HUES48 (cell line): Measurements from ENCODE around the gene TCP1.

ENCODE experiments used
- H3K27ac ChIP-seq: one replicate; pipeline ENCODE4 v1.7.0; 2013; ENCODE audit warnings: low read depth, low read length, inconsistent platforms
- H3K27me3 ChIP-seq: 2 replicates; pipeline ENCODE4 v1.6.1; 2013; ENCODE audit warnings: mild to moderate bottlenecking, low read length; ENCODE audit not compliant: control insufficient read depth, insufficient read depth
- H3K36me3 ChIP-seq: 2 replicates; pipeline ENCODE4 v1.6.1; 2013; ENCODE audit warnings: low read length; ENCODE audit not compliant: control insufficient read depth, insufficient read depth
- H3K4me1 ChIP-seq: 2 replicates; pipeline ENCODE4 v1.6.1; 2013; ENCODE audit warnings: mild to moderate bottlenecking, low read length; ENCODE audit not compliant: control insufficient read depth, insufficient read depth
- H3K4me3 ChIP-seq: 2 replicates; pipeline ENCODE4 v1.5.1; 2013; ENCODE audit warnings: mild to moderate bottlenecking, low read depth, low read length
- H3K9ac ChIP-seq: 2 replicates; pipeline ENCODE4 v1.6.1; 2013; ENCODE audit warnings: mild to moderate bottlenecking, low read depth, low read length, moderate library complexity
- H3K9me3 ChIP-seq: 2 replicates; pipeline ENCODE4 v1.6.1; 2013; ENCODE audit warnings: low read length; ENCODE audit not compliant: control insufficient read depth, insufficient read depth

The TCP1 gene

GRCh38 chr6:159789377-159790148 lies at the start of gene TCP1:
Gene TCP1, minus strand, starts transcription at chr6:159789602. Its CDS starts 134 bp downstream, at chr6:159789468.
- H3K9me3 ChIP-seq = no peaks in the 10 kb centered on the region
- H3K4me1 ChIP-seq = peaks cover 16% of the 10 kb centered on the region
- peak within 1 kb of the TSS; percentile 97 for H3K27ac ChIP-seq
- no peaks in the 10 kb centered on the region for H3K27me3 ChIP-seq
- peak within 1 kb of the TSS; percentile 93 for H3K9ac ChIP-seq
- H3K36me3 ChIP-seq = peaks cover 65% of the 10 kb centered on the region
- H3K4me3 ChIP-seq = peak within 1 kb of the TSS; percentile 94

GRCh38 chr6:159838020-159838744 lies 48.8 kb upstream of the TCP1 start:
- no peaks in the 10 kb centered on the region for H3K27me3 ChIP-seq
- no peaks in the 10 kb centered on the region for H3K36me3 ChIP-seq
- no peaks in the 10 kb centered on the region for H3K9me3 ChIP-seq
- no peak overlapping the region for H3K27ac ChIP-seq
- no peak overlapping the region for H3K9ac ChIP-seq
- H3K4me1 ChIP-seq = peaks cover 34% of the 10 kb centered on the region
- H3K4me3 ChIP-seq = no peak overlapping the region

GRCh38 chr6:159837511-159837910 lies 48.1 kb upstream of the TCP1 start:
- Histone ChIP-seq H3K4me1 (peaks cover 34% of the 10 kb centered on the region), H3K27me3 (no peaks in the 10 kb centered on the region), H3K9me3 (no peaks in the 10 kb centered on the region), H3K36me3 (no peaks in the 10 kb centered on the region), H3K4me3 (no peak overlapping the region), H3K9ac (no peak overlapping the region), H3K27ac (no peak overlapping the region)

GRCh38 chr6:159836718-159837490 lies 47.5 kb upstream of the TCP1 start:
- Histone ChIP-seq H3K36me3 (no peaks in the 10 kb centered on the region), H3K4me3 (no peak overlapping the region), H3K9me3 (no peaks in the 10 kb centered on the region), H3K27ac (no peak overlapping the region), H3K4me1 (peaks cover 31% of the 10 kb centered on the region), H3K27me3 (no peaks in the 10 kb centered on the region), H3K9ac (no peak overlapping the region)

GRCh38 chr6:159833997-159834603 lies 44.7 kb upstream of the TCP1 start:
- H3K9ac ChIP-seq = no peak overlapping the region
- H3K36me3 ChIP-seq = no peaks in the 10 kb centered on the region
- H3K27me3 ChIP-seq = no peaks in the 10 kb centered on the region
- no peak overlapping the region for H3K4me3 ChIP-seq
- peaks cover 53% of the 10 kb centered on the region for H3K4me1 ChIP-seq
- H3K27ac ChIP-seq = no peak overlapping the region
- no peaks in the 10 kb centered on the region for H3K9me3 ChIP-seq

GRCh38 chr6:159833556-159833955 lies 44.2 kb upstream of the TCP1 start:
- Histone ChIP-seq H3K4me1 (peaks cover 52% of the 10 kb centered on the region), H3K36me3 (no peaks in the 10 kb centered on the region), H3K9ac (no peak overlapping the region), H3K27me3 (no peaks in the 10 kb centered on the region), H3K4me3 (no peak overlapping the region), H3K9me3 (no peaks in the 10 kb centered on the region), H3K27ac (no peak overlapping the region)

- Histone ChIP-seq H3K36me3 (no peaks in the 10 kb centered on the region), H3K9me3 (no peaks in the 10 kb centered on the region), H3K27me3 (no peaks in the 10 kb centered on the region), H3K4me3 (no peak overlapping the region), H3K9ac (no peak overlapping the region), H3K27ac (no peak overlapping the region), H3K4me1 (peaks cover 46% of the 10 kb centered on the region)
Observed at GRCh38 chr6:159832946-159833345, 43.5 kb upstream of the TCP1 start.

GRCh38 chr6:159831373-159831679 lies 41.9 kb upstream of the TCP1 start:
- Histone ChIP-seq H3K9ac (no peak overlapping the region), H3K4me3 (no peak overlapping the region), H3K27me3 (no peaks in the 10 kb centered on the region), H3K27ac (peak overlapping the region; percentile 60), H3K4me1 (peaks cover 42% of the 10 kb centered on the region), H3K36me3 (no peaks in the 10 kb centered on the region), H3K9me3 (no peaks in the 10 kb centered on the region)

GRCh38 chr6:159830501-159831372 lies 41.3 kb upstream of the TCP1 start:
- Histone ChIP-seq H3K27ac (peak overlapping the region; percentile 60), H3K4me1 (peaks cover 38% of the 10 kb centered on the region), H3K9me3 (no peaks in the 10 kb centered on the region), H3K4me3 (no peak overlapping the region), H3K36me3 (no peaks in the 10 kb centered on the region), H3K9ac (peak overlapping the region; percentile 13; the same call in 1 of the 2 replicates), H3K27me3 (no peaks in the 10 kb centered on the region)

GRCh38 chr6:159829526-159829925 lies 40.1 kb upstream of the TCP1 start:
- Histone ChIP-seq H3K36me3 (no peaks in the 10 kb centered on the region), H3K9ac (no peak overlapping the region), H3K9me3 (no peaks in the 10 kb centered on the region), H3K27ac (no peak overlapping the region), H3K4me3 (no peak overlapping the region), H3K27me3 (no peaks in the 10 kb centered on the region), H3K4me1 (peaks cover 29% of the 10 kb centered on the region)
